GM12891 (cell line): ENCODE data around the gene CRCP.

ENCODE experiments used
- POLR2A ChIP-seq: IDR thresholded peaks from 2 replicates; pipeline ENCODE4 v1.6.1; 2011; ENCODE audit warnings: low read depth, low read length, control low read depth
- POLR2AphosphoS5 ChIP-seq: IDR thresholded peaks from 2 replicates; pipeline ENCODE4 v1.6.1; 2011; ENCODE audit warnings: low read depth, low read length, control low read depth
- SPI1 ChIP-seq: IDR thresholded peaks from 2 replicates; pipeline ENCODE4 v1.6.1; 2011; ENCODE audit warnings: low read depth, low read length, control low read depth
- TAF1 ChIP-seq: IDR thresholded peaks from 2 replicates; pipeline ENCODE4 v1.6.1; 2011; ENCODE audit warnings: low read depth, low read length, control low read depth

DNA sequence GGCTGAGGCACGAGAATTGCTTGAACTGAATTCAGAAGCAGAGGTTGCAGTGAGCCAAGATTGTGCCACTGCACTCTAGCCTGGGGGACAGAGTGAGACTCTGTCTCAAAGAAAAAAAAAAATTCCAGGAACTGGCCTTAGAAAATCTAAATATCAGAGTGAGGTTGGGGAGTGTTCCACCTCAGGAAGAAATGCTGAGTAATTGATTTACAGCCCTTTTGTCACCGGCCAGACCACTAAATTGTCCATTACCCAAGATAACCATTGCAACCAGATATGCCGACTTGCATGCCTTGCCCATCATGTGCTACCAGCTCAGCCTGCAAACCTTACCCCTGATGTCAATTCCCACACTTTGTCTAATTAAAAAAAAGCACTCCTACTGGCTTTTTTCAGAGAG lies 42.4 kb downstream of the CRCP start:
- TF ChIP-seq TAF1 = no peak
- no peak for TF ChIP-seq POLR2A
- TF ChIP-seq POLR2AphosphoS5 = no peak
- no peak for TF ChIP-seq SPI1
